Stimulated activated CD4-positive, alpha-beta T cell treated with anti-CD3 and anti-CD28 coated beads, Interleukin-12 subunit alpha, Interleukin-12 subunit beta, amount 100 ng/mL, for 24 hours (primary cell): ENCODE measurements around the gene GABRB2.
"Not testable (repeated sequence)": the region's sequence is repeated elsewhere in the genome, so short reads cannot be mapped to it uniquely, and the experiment has no call there.

Experiments used
- DNase-seq, 2 experiments: peaks; one replicate each; pipeline ENCODE4 v3.0.0-alpha.2; 2020; ENCODE audit warnings: low read depth in 2 of 2

GABRB2 gene

DNA sequence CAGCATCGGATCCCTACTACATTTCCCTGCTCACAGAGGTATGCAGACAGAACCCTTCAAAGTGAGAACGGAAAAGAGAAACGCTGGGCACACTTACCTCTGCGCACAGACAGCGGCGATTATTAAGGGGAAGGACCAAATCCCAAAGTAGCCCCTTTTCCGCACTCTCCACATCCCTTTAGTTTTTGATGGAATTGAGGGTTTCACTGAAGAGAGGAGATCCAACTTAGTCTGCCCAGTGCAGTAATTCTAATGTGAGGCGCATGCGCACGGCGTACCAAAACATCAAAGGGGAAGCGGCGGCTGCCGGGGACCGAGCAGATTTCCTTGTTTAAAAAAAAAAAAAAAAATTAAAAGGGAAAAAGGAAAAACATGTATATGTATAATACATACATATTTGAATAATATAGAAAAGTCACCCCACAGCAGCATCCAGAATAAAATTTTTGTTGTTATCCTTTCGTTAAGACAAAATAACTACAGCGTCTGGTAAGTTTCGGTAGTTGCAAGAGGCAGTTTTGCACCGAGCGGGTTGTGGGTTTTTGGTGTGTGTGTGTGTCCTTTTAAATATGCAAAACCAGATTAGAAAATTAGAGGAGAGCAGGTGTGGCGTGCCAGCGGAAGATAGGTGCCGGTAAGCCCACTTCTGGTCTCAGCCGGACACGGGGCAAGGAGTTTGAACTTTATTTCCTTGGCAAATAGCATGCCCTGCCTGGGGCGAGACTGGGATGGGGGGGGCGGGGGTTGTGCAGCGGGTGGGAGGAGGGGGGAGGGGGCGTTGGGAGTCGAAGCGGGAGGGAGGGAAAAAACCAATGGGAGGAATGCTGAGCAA is at the start of gene GABRB2:
GABRB2 (minus strand) TSS at position 256 of the 832 bp plus-strand sequence; CDS start at position 174, 82 bp downstream.
- DNase-seq = peak in 1 of 2 experiments; percentile 22

- DNase-seq = no peak
These were observed 39.3 kb upstream of the GABRB2 start for GRCh38 chr5:161585798-161586197.

DNA sequence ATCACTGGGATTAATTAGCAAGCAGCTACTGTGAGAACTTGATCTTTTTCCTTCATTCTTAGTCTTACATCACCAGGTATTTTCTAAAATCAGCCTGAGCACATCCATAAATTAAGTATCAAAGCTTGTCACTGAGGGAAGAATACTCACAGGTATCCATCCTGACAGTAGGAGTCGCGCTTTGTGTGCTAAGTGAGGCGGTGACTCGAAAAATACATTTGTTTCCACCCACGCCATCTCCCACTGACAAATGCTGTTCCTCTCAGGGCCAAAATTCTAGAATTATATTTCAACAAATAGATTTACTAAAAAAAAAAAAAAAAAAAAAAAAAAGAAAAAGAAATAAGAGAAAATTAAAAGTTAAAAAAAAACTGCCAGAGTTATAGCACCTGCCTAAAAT is 34.1 kb upstream of the GABRB2 start:
- no peak for DNase-seq

- DNase-seq = no peak
These were observed 26.4 kb upstream of the GABRB2 start for GRCh38 chr5:161572914-161573313.

DNA sequence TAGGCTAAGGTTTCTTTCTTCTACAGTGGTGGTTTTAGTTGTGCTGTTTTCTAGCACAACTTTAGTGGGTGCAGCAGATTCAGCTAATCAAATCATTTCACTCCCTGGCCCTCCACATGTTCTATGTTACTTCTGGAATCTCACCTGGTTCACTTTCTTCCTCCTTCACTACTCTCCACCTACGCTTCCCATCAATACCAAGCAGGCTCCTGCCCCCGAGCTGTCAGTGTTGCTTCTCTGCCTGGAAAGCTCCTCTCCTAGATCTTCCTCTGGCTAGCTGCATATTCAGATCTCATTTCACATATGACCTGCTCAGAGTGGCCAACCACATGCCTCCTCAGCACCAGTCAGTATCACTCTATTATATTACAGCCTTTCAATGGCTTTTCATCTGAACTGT is 19.6 kb upstream of the GABRB2 start:
- no peak for DNase-seq

- no peak for DNase-seq
These were observed 15.9 kb upstream of the GABRB2 start for GRCh38 chr5:161562446-161562845.

GRCh38 chr5:161549106-161549505 is 2.6 kb upstream of the GABRB2 start:
- no peak for DNase-seq

DNA sequence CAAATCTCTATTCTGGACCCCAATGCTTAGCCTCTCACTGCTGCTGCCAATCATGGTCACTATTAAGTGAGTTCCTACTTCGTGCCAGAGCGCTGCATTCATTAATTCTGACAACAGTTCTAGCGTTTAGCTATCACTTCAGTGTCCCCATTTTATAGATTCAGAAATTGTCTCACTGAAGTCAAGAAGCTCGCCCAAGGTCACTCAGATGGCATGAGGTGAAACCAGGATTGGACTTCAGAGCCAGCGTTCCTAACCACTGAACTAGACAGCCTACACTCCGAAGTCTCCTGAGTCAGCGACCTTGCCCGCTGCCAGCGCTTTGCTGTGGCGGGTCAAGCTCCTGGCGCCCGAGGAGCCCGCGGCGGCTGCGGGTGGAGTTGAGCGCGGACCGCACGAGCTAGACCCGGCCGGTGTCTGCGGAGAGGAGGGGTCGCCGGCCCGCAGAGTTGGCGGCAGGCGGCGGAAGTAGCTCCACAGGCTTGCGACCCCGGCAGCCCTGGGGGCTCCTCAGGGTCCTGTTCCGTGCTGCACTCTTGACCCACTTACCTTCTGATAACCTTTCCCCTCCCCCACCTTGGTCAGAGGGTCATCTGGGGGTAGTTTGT is 2.1 kb upstream of the GABRB2 start:
- no peak for DNase-seq

DNA sequence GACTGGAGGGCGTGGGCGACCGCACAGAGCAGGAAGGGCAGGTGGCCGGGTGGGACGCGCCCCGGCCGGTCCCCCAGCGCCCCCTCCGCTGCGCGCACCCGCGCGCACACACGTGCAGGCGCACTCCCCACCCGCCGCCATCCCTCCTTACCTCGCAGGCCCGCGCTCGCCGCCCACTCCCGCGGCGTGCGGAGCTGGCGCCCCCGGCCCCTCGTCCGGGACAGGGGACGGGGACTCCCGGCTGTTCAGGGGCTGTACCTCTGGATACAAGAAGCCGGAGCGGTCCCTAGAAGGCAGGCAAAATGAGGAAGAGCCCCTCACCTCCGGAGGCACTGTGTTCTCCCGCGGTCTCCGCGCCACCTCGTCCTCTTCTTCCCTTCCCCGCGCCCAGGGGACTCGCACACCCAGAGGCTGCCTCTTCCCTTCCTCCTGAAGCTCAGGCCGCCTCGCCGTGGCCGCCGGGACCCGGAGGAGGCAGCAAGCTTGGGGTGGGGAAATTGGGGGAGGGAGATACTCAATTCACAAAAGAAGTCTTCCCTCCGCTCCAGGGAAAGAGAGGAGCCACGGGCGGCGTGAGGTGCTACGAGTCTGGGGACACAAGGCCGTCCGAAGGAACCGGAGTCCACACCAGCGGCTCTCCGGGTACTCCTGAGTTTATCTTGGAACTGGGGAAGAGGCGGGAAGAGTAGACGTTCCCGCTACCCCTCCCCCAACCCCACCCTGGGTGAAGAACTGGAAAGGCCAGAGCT is 1.4 kb upstream of the GABRB2 start:
- DNase-seq = no peak

- DNase-seq = no peak
These were observed 847 bp upstream of the GABRB2 start for GRCh38 chr5:161547406-161547737.

DNA sequence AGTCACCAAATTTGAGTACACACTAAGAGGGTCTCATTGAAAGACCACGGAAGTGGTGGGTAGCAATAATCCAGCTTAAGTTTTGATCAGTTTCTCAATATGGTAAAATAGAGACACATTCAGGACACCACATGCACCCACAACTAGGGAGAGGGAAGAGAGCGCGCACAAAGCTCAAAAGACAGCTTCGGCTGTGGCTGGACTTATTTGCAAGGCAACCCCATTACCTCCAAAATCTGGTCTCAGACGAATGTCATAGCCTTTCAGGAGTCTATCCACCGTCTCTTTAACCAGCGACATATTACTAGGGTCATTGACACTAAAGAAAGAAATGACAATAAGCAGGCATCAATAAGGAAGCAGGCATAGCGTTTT is 443 bp downstream of the GABRB2 start:
- no peak for DNase-seq

DNA sequence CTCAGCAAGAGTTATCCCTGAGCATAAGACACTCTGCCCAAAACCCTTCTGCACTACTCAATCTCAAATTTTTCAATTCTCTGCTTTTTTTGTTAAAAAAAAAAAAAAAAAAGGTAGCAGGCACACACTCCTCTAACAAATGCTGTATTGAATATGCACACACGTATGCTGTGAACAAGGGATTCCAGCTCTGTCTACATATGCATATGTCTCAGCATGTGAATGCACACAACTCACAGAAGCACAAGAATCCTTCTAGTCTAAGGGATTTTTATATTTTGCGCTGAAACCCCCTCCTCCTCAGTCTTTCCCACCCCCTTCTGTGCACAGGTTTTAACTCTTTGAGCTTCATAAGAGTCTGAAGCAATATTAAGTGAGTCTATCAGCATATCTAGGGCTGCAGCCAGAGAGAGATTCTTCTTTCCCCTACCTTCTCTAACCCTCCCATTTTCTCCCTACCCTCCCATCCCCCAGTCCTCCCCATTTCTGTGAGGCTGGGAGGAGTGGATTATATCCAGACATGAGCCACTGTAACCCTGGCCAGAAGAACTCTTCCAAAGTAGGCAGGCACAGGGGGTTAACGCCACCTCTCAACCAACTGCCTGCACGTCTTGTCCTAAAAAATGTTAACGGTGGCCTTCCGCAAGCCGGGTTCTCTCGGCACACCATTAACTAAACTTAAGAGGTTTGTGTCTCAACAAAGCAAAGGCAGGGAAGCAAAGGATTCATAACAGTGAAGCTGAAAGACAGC is 1.0 kb downstream of the GABRB2 start:
- no peak for DNase-seq

DNA sequence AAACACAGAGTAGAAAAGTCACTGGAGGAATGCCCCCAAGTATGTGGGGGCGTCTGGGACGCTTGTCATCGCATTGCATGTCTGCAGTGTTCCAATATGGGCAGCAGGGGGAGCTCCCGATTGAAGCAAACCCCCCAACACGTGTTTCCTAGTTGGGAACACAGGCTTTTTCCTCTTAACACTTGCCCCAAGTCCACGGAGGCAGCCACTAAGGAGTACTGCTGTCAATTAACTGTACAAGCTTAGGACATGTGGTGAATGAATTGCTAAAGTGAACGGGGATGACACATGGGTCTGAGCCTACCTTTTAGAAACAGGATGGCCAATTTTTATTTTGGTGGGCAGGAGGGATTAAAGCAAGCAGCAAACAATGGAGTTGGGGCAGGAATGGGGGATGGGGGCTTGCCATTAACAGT is 2.2 kb downstream of the GABRB2 start:
- no peak for DNase-seq

- no peak for DNase-seq
These were observed 7.5 kb downstream of the GABRB2 start for GRCh38 chr5:161539016-161539415.

- DNase-seq = no peak
These were observed 10.8 kb downstream of the GABRB2 start for GRCh38 chr5:161535762-161536161.

DNA sequence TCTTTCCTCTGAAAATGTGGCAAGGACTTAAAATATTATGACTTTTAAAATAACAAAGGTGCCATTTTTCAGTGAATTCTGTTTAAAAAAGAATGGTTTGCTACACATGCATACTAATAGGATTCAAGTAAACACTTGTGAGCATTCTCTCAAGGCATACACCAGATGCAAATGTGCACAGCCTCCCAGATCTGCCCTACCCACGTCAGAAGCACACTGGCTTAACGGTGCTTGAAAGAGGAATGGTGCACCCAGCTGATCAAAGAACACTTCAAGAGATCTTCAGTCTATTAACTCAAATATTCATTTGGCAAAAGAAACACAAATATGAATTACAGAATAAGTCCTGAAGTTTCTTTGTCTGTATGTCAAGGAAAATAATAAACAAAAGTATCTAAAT is 15.8 kb downstream of the GABRB2 start:
- DNase-seq = no peak

- DNase-seq = no peak
These were observed 32.6 kb downstream of the GABRB2 start for GRCh38 chr5:161513942-161514341.

GRCh38 chr5:161507591-161507990 is 38.9 kb downstream of the GABRB2 start:
- DNase-seq = no peak

DNA sequence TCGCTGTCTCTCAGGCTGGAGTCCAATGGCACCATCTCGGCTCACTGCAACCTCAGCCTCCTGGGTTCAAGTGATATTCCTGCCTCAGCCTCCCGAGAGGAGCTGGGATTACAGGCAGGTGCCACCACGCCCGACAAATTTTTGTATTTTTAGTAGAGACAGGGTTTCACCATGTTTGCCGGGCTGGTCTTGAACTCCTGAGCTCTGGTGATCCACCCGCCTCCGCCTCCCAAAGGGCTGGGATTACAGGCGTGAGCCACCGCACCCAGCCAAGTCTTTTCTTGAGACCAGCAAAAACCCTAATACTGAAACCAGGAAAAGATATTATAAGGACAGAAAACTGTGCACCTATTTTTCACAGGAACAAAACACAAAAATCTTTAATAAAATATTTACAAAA is 41.4 kb downstream of the GABRB2 start:
- not testable (repeated sequence) for DNase-seq

DNA sequence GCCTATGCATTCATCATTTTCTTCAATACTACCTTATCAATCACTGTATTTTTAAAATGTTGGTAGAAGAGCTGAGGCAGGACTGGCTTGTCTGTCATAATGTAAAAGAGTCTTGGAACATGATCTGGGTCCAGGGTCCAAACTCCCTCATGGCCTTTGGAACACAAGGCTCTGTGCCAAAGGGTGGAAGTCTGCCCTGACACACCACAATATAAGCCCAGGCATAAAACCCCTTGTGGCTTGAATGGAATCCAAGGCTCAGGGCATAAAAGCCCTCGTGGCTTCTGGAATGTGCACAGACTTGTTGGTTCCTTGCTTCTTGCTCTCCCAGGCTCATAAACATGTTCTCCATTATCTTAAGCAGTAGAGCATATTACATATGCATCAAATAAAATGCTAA is 48.0 kb downstream of the GABRB2 start:
- no peak for DNase-seq

GRCh38 chr5:161483721-161484120 is 62.8 kb downstream of the GABRB2 start:
- DNase-seq = no peak

GRCh38 chr5:161481922-161482321 is 64.6 kb downstream of the GABRB2 start:
- DNase-seq = no peak
